AG04450 (cell line): Measurements from ENCODE around the gene MAGI2. TPM values are rescaled to one million over a fixed set of nuclear protein-coding genes. Genes with fewer than 3 reads are reported as not detected.

Experiments used
- CTCF ChIA-PET: fragments of 300-600, 350-600 bp; formaldehyde crosslinking; extraction: SDS; loops from one replicate; lab custom pipeline; 2022; ENCODE audit warnings: antibody characterized with exemption, inconsistent platforms; lab: Charles Lee
- POLR2A ChIA-PET: fragments of 350-600 bp; formaldehyde crosslinking; extraction: SDS; loops from one replicate; lab custom pipeline; 2021; ENCODE audit warnings: antibody characterized with exemption, inconsistent platforms; lab: Yijun Ruan, JAX
- DNase-seq: peaks from one replicate; pipeline ENCODE4 v3.0.0-alpha.2; 2011; ENCODE audit warnings: low read depth, low spot score
- H3K27ac ChIP-seq: one replicate; pipeline ENCODE4 v1.5.1; 2012; ENCODE audit warnings: low read depth, low read length, control low read depth
- H3K27me3 ChIP-seq: one replicate; pipeline ENCODE4 v1.6.0; 2012; ENCODE audit warnings: low read length; ENCODE audit not compliant: control insufficient read depth, insufficient read depth
- H3K4me3 ChIP-seq: 2 replicates; pipeline ENCODE4 v1.5.1; 2011; ENCODE audit warnings: mild to moderate bottlenecking, low read depth, low read length, control low read depth
- H3K9me3 ChIP-seq: 2 replicates; pipeline ENCODE4 v1.5.1; 2012; ENCODE audit warnings: low read length; ENCODE audit not compliant: control insufficient read depth, insufficient read depth
- polyA plus RNA-seq: library from polyadenylated mRNA; depleted of rRNA; stranded (reverse); fragments of >200 nt; gene quantifications from 2 replicates; pipeline ENCODE4 v1.2.3, GENCODE V29; 2011
- TF ChIP-seq, protein P1 (sequence below): IDR thresholded peaks from 2 replicates; pipeline ENCODE4 v1.5.1; 2011; ENCODE audit warnings: low read depth, low read length, control low read depth, inconsistent platforms

The MAGI2 gene
- polyA plus RNA-seq, 1 experiment: 2.3 TPM

DNA sequence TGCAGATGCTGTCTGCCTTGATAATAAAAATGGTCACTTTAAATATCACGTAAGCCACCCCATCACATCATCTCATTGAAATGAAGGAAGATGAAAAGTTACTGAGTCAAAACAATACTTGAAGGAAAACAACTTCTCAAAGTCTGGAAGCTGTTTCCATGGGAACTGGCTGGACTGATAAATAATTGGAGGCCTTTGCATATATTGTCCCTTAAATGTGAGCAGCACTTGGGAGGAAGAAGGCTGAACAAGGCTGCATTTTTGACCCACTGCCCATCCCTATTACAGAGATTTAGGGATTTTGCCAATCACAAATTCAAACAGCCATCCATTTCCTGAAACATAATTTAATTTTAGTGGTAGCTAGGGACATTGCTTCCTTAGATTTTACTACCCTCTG is 18.2 kb upstream of the MAGI2 start:
- H3K4me3 ChIP-seq: no peak overlapping the region
- H3K9me3 ChIP-seq: no peaks in the 10 kb centered on the region
- no peaks in the 10 kb centered on the region for H3K27me3 ChIP-seq
- no peak for DNase-seq
- POLR2A ChIA-PET: no interaction called here
- no peak overlapping the region for H3K27ac ChIP-seq
- CTCF ChIA-PET: interaction anchor here (1.0 kb wide), 1 partner anchor 13 kb away, joined by 3 read pairs; no protein-coding TSS in a partner anchor
- TF ChIP-seq, protein P1, sequence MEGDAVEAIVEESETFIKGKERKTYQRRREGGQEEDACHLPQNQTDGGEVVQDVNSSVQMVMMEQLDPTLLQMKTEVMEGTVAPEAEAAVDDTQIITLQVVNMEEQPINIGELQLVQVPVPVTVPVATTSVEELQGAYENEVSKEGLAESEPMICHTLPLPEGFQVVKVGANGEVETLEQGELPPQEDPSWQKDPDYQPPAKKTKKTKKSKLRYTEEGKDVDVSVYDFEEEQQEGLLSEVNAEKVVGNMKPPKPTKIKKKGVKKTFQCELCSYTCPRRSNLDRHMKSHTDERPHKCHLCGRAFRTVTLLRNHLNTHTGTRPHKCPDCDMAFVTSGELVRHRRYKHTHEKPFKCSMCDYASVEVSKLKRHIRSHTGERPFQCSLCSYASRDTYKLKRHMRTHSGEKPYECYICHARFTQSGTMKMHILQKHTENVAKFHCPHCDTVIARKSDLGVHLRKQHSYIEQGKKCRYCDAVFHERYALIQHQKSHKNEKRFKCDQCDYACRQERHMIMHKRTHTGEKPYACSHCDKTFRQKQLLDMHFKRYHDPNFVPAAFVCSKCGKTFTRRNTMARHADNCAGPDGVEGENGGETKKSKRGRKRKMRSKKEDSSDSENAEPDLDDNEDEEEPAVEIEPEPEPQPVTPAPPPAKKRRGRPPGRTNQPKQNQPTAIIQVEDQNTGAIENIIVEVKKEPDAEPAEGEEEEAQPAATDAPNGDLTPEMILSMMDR: no peak

- TF ChIP-seq, protein P1: no peak
- no peaks in the 10 kb centered on the region for H3K9me3 ChIP-seq
- POLR2A ChIA-PET: no interaction called here
- H3K4me3 ChIP-seq: no peak overlapping the region
- no peak overlapping the region for H3K27ac ChIP-seq
- CTCF ChIA-PET: interaction anchor here (1.0 kb wide), 1 partner anchor 14 kb away, joined by 3 read pairs; no protein-coding TSS in a partner anchor
- DNase-seq: no peak
- no peaks in the 10 kb centered on the region for H3K27me3 ChIP-seq
These were observed 17.8 kb upstream of the MAGI2 start for GRCh38 chr7:79471283-79471682.

DNA sequence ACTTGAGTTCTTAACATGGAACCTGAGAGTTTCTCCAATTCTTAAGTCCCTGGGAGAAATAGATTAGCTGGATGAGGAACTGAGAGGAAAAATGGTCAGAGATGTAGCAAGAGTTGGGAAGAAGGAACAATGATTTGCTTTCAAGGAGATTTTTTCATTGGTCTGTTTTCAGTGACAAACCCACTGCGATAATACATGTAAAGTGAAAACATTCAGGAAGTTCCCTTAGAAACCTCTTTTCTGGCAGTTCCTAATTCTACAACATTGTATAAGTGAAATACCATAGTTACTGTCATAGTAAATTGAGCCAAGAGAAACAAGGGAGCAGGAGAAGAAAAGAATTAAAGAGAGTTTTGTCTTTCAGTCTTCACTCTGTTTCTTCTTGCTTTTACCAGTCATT is 12.1 kb upstream of the MAGI2 start:
- Histone ChIP-seq H3K9me3 (no peaks in the 10 kb centered on the region), H3K4me3 (no peak overlapping the region), H3K27ac (no peak overlapping the region), H3K27me3 (no peaks in the 10 kb centered on the region)
- CTCF ChIA-PET: no interaction called here
- POLR2A ChIA-PET: no interaction called here
- DNase-seq: no peak
- TF ChIP-seq, protein P1: no peak

DNA sequence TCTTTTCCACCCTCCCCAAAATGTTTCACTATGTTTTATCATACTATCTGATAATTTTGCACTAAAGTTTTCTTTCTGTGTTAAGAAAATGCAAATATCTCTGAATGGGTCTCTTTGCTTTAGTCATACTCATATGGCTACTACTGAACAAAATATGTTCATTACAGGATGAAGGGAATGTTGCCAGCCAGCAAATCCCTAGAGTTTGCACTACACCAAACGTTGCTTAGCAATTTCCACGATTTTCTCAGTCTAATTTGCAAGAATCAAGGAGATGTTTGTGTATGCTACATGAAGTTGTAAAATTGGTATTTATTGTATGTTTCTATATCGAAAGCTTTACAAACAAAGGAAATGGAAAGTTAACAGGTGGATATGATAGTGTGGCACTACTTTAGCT is 10.6 kb upstream of the MAGI2 start:
- Histone ChIP-seq H3K27me3 (no peaks in the 10 kb centered on the region), H3K9me3 (no peaks in the 10 kb centered on the region), H3K4me3 (no peak overlapping the region), H3K27ac (no peak overlapping the region)
- TF ChIP-seq, protein P1: no peak
- ChIA-PET CTCF (no interaction called here), POLR2A (no interaction called here)
- no peak for DNase-seq

DNA sequence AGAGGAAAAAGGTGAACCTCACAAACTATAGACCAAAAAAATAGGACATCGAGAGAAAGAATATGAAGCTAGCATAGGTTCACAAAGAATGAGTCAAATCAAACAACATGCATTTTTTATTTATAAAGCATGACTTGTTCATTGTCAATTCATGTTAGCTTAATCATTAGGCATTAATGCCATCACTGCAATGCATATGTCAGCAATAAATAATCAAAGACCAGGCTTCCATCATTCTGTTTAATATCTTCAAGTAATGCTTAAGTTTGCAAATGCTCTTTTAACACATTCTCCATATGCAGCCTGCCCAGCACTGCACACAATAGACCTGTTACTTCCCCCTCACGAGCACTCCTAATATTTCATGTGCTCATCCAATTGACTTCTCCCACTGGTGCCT is 8.9 kb upstream of the MAGI2 start:
- Histone ChIP-seq H3K9me3 (no peaks in the 10 kb centered on the region), H3K27me3 (no peaks in the 10 kb centered on the region), H3K4me3 (no peak overlapping the region), H3K27ac (no peak overlapping the region)
- TF ChIP-seq, protein P1: no peak
- DNase-seq: no peak
- ChIA-PET CTCF (interaction anchor here (1.2 kb wide), 1 partner anchor 164 kb away, joined by 4 read pairs; no protein-coding TSS in a partner anchor), POLR2A (no interaction called here)
